Endothelial cell of umbilical vein (primary cell): Measurements from ENCODE around the gene LURAP1L. TPM values are rescaled to one million over a fixed set of nuclear protein-coding genes. Genes with fewer than 3 reads are reported as not detected.

Experiments used
- BruUV-seq: library from RNA; stranded (reverse); fragments of 400-500 nt; replicated peaks from 2 replicates; lab custom pipeline; 2021; lab: Mats Ljungman, UMichigan
- CTCF ChIA-PET: fragments of 300-600, 350-600 bp; sonication (Branson Sonifier 250); formaldehyde crosslinking; loops from one replicate; lab custom pipeline; 2021; ENCODE audit warnings: antibody characterized with exemption, inconsistent platforms; lab: Charles Lee
- POLR2A ChIA-PET: fragments of 300-600, 350-600 bp; sonication (Branson Sonifier 250); formaldehyde crosslinking; loops from one replicate; lab custom pipeline; 2021; ENCODE audit warnings: antibody characterized with exemption, inconsistent platforms; lab: Charles Lee
- DNase-seq: peaks from one replicate; pipeline ENCODE4 v3.0.0-alpha.2; 2011; ENCODE audit warnings: low read depth, low spot score
- FAIRE-seq: peaks from 2 replicates; lab custom pipeline; 2011; peaks lifted over from hg19 to GRCh38; lab: Jason Lieb, UNC
- H2AFZ ChIP-seq: 2 replicates; pipeline ENCODE4 v1.6.0; 2012; ENCODE audit warnings: low read depth, low read length, control low read depth, inconsistent platforms
- H3K27ac ChIP-seq: 2 replicates; pipeline ENCODE4 v1.5.1; 2011; ENCODE audit warnings: low read depth, mild to moderate bottlenecking, control low read depth, low read length, moderate library complexity; ENCODE audit not compliant: insufficient read depth
- H3K27me3 ChIP-seq, 2 experiments: 2 replicates each; pipeline versions ENCODE4 v1.6.0 to v1.6.1; 2011; ENCODE audit warnings: low read length in 2 of 2, mixed read lengths in 1 of 2; ENCODE audit not compliant: control insufficient read depth in 2 of 2, insufficient read depth in 2 of 2
- H3K36me3 ChIP-seq, 2 experiments: 2 replicates in 1 of 2; 3 replicates in 1 of 2; pipeline ENCODE4 v1.5.1; 2011; ENCODE audit warnings: low read length in 2 of 2, mild to moderate bottlenecking in 1 of 2, moderate library complexity in 1 of 2; ENCODE audit not compliant: control insufficient read depth in 2 of 2, insufficient read depth in 2 of 2; ENCODE audit errors: extremely low read depth in 1 of 2
- H3K4me1 ChIP-seq: 3 replicates; pipeline ENCODE4 v1.5.1; 2011; ENCODE audit warnings: mild to moderate bottlenecking, low read length; ENCODE audit not compliant: control insufficient read depth, insufficient read depth; ENCODE audit errors: extremely low read depth
- H3K4me2 ChIP-seq: 2 replicates; pipeline ENCODE4 v1.6.1; 2011; ENCODE audit warnings: low read length, control low read depth, mixed read lengths; ENCODE audit not compliant: insufficient read depth
- H3K4me3 ChIP-seq, 3 experiments: fragments of 200-600 bp in 1 of 3; sonication (generic), shearing (Covaris generic) in 1 of 3; replicated peaks in 1 of 3; 2 replicates each; pipeline ENCODE4 v1.5.1; 2011 to 2016; ENCODE audit warnings: control low read depth in 3 of 3, low read length in 3 of 3, mild to moderate bottlenecking in 2 of 3, inconsistent platforms in 1 of 3, low read depth in 1 of 3, moderate library complexity in 1 of 3; ENCODE audit not compliant: insufficient read depth in 1 of 3
- H3K79me2 ChIP-seq: 2 replicates; pipeline ENCODE4 v1.6.0; 2012; ENCODE audit warnings: low read length, inconsistent platforms; ENCODE audit not compliant: control insufficient read depth, insufficient read depth
- H3K9ac ChIP-seq: replicated peaks from 2 replicates; pipeline ENCODE3; 2011; ENCODE audit warnings: low read length, control low read depth; ENCODE audit not compliant: insufficient read depth; ENCODE audit errors: extremely low read depth
- H3K9me1 ChIP-seq: replicated peaks from 3 replicates; pipeline ENCODE4 v1.6.0; 2011; ENCODE audit warnings: mild to moderate bottlenecking, low read length; ENCODE audit not compliant: control insufficient read depth, insufficient read depth; ENCODE audit errors: extremely low read depth
- H3K9me3 ChIP-seq: replicated peaks from 2 replicates; pipeline ENCODE4 v1.5.1; 2012; ENCODE audit warnings: low read length, inconsistent platforms; ENCODE audit not compliant: control insufficient read depth, insufficient read depth
- H4K20me1 ChIP-seq: replicated peaks from 2 replicates; pipeline ENCODE3; 2011; ENCODE audit warnings: mild to moderate bottlenecking, low read length; ENCODE audit not compliant: control insufficient read depth, insufficient read depth; ENCODE audit errors: extremely low read depth
- EZH2 ChIP-seq: IDR thresholded peaks from 2 replicates; pipeline ENCODE4 v1.6.1; 2012; ENCODE audit warnings: borderline replicate concordance, low read depth, mild to moderate bottlenecking, moderate library complexity, low read length, inconsistent platforms; ENCODE audit not compliant: severe bottlenecking
- FOS ChIP-seq: IDR thresholded peaks from 2 replicates; pipeline ENCODE4 v1.6.1; 2011; ENCODE audit warnings: mild to moderate bottlenecking, low read length, moderate library complexity, borderline replicate concordance; ENCODE audit not compliant: insufficient read depth
- GATA2 ChIP-seq: IDR thresholded peaks from 2 replicates; pipeline ENCODE4 v1.7.0; 2011; ENCODE audit warnings: low read depth, mild to moderate bottlenecking, moderate library complexity, mixed read lengths, low read length; ENCODE audit not compliant: insufficient read length, insufficient read depth
- JUN ChIP-seq: IDR thresholded peaks from 2 replicates; pipeline ENCODE4 v1.6.1; 2011; ENCODE audit warnings: borderline replicate concordance, low read depth; ENCODE audit not compliant: insufficient read length, insufficient read depth
- MYC ChIP-seq: IDR thresholded peaks from one replicate; pipeline ENCODE4 v1.6.1; 2011; ENCODE audit warnings: mild to moderate bottlenecking, low read depth, low read length
- POLR2A ChIP-seq: IDR thresholded peaks from 2 replicates; pipeline ENCODE4 v1.6.1; 2012; ENCODE audit warnings: low read depth, mild to moderate bottlenecking, control low read depth, low read length
- POLR2AphosphoS5 ChIP-seq: IDR thresholded peaks from 2 replicates; pipeline ENCODE4 v1.6.1; 2012; ENCODE audit warnings: low read depth, mild to moderate bottlenecking, control low read depth, low read length, moderate library complexity; ENCODE audit not compliant: insufficient read depth
- dilution Hi-C: fragments of 300-500 bp; cut with MboI; formaldehyde crosslinking; loops from one replicate; pipeline ENCODE4 v1.15.0; 2019; ENCODE audit warnings: low sequenced_read_pairs; ENCODE audit not compliant: extremely low pct_ligation_motif_present
- intact Hi-C: fragments of 100-400 bp; cut with micrococcal nuclease; formaldehyde crosslinking; loops from one replicate; pipeline ENCODE4 v1.10.0; 2022
- polyA plus RNA-seq, 4 experiments: library from polyadenylated mRNA; depleted of rRNA in 3 of 4; stranded (reverse) in 3 of 4; unstranded in 1 of 4; fragments of >200 nt; gene quantifications; 2 replicates each; pipeline versions ENCODE4 v1.2.1 to v1.2.3, GENCODE V29; 2011 to 2012; ENCODE audit warnings: missing spikeins in 1 of 4
- total RNA-seq: library from RNA; stranded (reverse); gene quantifications from 2 replicates; pipeline ENCODE4 v1.2.3, GENCODE V29; 2021
- TF ChIP-seq, protein P1 (sequence below), 2 donors: IDR thresholded peaks; 1 replicate in 1 of 2; 2 replicates in 1 of 2; pipeline ENCODE4 v1.5.1; 2011; ENCODE audit warnings: low read length in 2 of 2, mild to moderate bottlenecking in 2 of 2, moderate library complexity in 2 of 2, control low read depth in 1 of 2, inconsistent platforms in 1 of 2, low read depth in 1 of 2; ENCODE audit not compliant: insufficient read depth in 1 of 2; ENCODE audit errors: extremely low read depth in 1 of 2
- TF ChIP-seq, protein P2 (sequence below): IDR thresholded peaks from 2 replicates; pipeline ENCODE4 v1.6.1; 2011; ENCODE audit not compliant: insufficient read depth, insufficient read length

Gene LURAP1L
- total and polyA plus RNA-seq, 2 donors (not counting 3 experiments of a cell fraction or from before 2014, with no cell fraction given): 1.5 to 3.3 TPM

DNA sequence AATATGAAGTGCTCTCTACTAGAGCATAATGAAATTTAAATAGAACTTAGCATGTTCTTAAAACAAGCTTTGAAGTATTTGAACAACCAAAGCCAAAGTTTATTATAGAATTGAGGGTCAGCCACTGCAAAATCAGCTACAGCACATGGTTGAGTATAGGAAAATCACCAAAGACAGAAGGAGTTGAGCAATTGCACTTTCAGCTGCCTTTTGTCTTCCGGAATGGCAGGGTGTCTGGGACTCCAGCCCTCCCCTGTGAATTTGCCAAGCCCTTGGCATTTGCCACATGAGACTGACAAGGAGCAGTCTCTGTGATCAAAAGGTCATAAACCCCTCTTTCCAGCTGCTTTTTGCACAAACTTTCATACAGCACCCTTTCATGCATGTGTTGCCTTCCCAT is 8.5 kb upstream of the LURAP1L start:
- no peak for TF ChIP-seq POLR2AphosphoS5
- TF ChIP-seq POLR2A: no peak
- TF ChIP-seq, protein P1, sequence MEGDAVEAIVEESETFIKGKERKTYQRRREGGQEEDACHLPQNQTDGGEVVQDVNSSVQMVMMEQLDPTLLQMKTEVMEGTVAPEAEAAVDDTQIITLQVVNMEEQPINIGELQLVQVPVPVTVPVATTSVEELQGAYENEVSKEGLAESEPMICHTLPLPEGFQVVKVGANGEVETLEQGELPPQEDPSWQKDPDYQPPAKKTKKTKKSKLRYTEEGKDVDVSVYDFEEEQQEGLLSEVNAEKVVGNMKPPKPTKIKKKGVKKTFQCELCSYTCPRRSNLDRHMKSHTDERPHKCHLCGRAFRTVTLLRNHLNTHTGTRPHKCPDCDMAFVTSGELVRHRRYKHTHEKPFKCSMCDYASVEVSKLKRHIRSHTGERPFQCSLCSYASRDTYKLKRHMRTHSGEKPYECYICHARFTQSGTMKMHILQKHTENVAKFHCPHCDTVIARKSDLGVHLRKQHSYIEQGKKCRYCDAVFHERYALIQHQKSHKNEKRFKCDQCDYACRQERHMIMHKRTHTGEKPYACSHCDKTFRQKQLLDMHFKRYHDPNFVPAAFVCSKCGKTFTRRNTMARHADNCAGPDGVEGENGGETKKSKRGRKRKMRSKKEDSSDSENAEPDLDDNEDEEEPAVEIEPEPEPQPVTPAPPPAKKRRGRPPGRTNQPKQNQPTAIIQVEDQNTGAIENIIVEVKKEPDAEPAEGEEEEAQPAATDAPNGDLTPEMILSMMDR (IDR thresholded peaks at IDR 0.05; ENCODE audit: extremely low read depth in 1 of 2, insufficient read depth in 1 of 2, low read depth in 1 of 2, low read length in 2 of 2): no peak
- no peak for TF ChIP-seq EZH2
- TF ChIP-seq, protein P2, sequence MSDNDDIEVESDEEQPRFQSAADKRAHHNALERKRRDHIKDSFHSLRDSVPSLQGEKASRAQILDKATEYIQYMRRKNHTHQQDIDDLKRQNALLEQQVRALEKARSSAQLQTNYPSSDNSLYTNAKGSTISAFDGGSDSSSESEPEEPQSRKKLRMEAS: no peak
- TF ChIP-seq GATA2: no peak
- TF ChIP-seq MYC: no peak
- TF ChIP-seq FOS: no peak
- TF ChIP-seq JUN: no peak
- dilution Hi-C loops: no loop called here
- no peak overlapping the region for H3K9ac ChIP-seq
- ChIA-PET CTCF (no interaction called here), POLR2A (no interaction called here)
- no peaks in the 10 kb centered on the region for H3K27me3 ChIP-seq
- H3K9me3 ChIP-seq: no peaks in the 10 kb centered on the region
- no peak overlapping the region for H3K4me3 ChIP-seq
- FAIRE-seq (no peak), DNase-seq (no peak)
- no peaks in the 10 kb centered on the region for H3K79me2 ChIP-seq
- no peak overlapping the region for H3K27ac ChIP-seq
- no peaks in the 10 kb centered on the region for H4K20me1 ChIP-seq
- no TSS peak for BruUV-seq
- H3K4me1 ChIP-seq: no peaks in the 10 kb centered on the region
- H3K36me3 ChIP-seq: no peaks in the 10 kb centered on the region
- H3K9me1 ChIP-seq: no peaks in the 10 kb centered on the region
- intact Hi-C loops: no loop called here
- no peak overlapping the region for H3K4me2 ChIP-seq
- no peak overlapping the region for H2AFZ ChIP-seq
